Erythroblast (primary cell): ENCODE measurements around the gene CNN1.
"Not testable (repeated sequence)": the region's sequence is repeated elsewhere in the genome, so short reads cannot be mapped to it uniquely, and the experiment has no call there.

ENCODE experiments used
- DNase-seq, 2 experiments: peaks; one replicate each; lab custom pipeline; 2025; lab: John Stamatoyannopoulos, UW
- GATA1 ChIP-seq: IDR thresholded peaks from 2 replicates; pipeline ENCODE4 v1.6.1; 2011; ENCODE audit warnings: low read depth, mild to moderate bottlenecking, control low read depth, low read length, moderate library complexity
- POLR2A ChIP-seq: IDR thresholded peaks from 2 replicates; pipeline ENCODE4 v1.6.1; 2011; ENCODE audit warnings: mild to moderate bottlenecking, low read length

The CNN1 gene

GRCh38 chr19:11597202-11598102, 58.8 kb downstream of the CNN1 start, which contains the start of gene ZNF627:
Gene ZNF627 (plus strand): TSS chr19:11597483. CDS start chr19:11597628, 145 bp downstream.
- no peak for TF ChIP-seq GATA1
- TF ChIP-seq POLR2A: peak; percentile 98
- peak; percentile 98 to 99 for DNase-seq

- TF ChIP-seq POLR2A (no peak), GATA1 (no peak)
- DNase-seq: peak in 1 of 2 experiments; percentile 56
Measured at GRCh38 chr19:11598103-11598483, 59.4 kb downstream of the CNN1 start.

- DNase-seq: no peak
- TF ChIP-seq POLR2A (no peak), GATA1 (no peak)
Measured at GRCh38 chr19:11598746-11599145, 60.1 kb downstream of the CNN1 start.

- not testable (repeated sequence) for DNase-seq
Measured at GRCh38 chr19:11599704-11600103, 61.1 kb downstream of the CNN1 start.
